WTC11 (cell line): ENCODE results near the gene SDCCAG8. TPM values are rescaled to one million over a fixed set of nuclear protein-coding genes. Genes with fewer than 3 reads are reported as not detected.

Experiments used
- ATAC-seq: fragments of 200-7000 bp; cut with Tn5 transposase; 2 replicates; pipeline ENCODE4 v1.10.0; 2021; ENCODE audit warnings: mild to moderate bottlenecking, moderate library complexity
- CTCF ChIA-PET: fragments of 300-600 bp; sonication (Branson Sonifier 250); formaldehyde crosslinking; loops from one replicate; lab custom pipeline; 2021; ENCODE audit warnings: antibody characterized with exemption; lab: Charles Lee
- POLR2A ChIA-PET: fragments of 350-600 bp; sonication (Branson Sonifier 250); formaldehyde crosslinking; loops from one replicate; lab custom pipeline; 2021; ENCODE audit warnings: antibody characterized with exemption; lab: Charles Lee
- DNase-seq: peaks from one replicate; pipeline ENCODE4 v3.0.0; 2021; ENCODE audit warnings: low spot score
- H3K27ac Mint-ChIP-seq: 2 replicates; pipeline ENCODE4 v1.8.0; 2021; ENCODE audit warnings: mixed read lengths
- H3K27me3 Mint-ChIP-seq: 2 replicates; pipeline ENCODE4 v1.8.0; 2021; ENCODE audit warnings: low read depth, mild to moderate bottlenecking, moderate library complexity, mixed read lengths
- H3K36me3 Mint-ChIP-seq: 2 replicates; pipeline ENCODE4 v1.8.0; 2021; ENCODE audit warnings: mixed read lengths
- H3K4me1 Mint-ChIP-seq: 2 replicates; pipeline ENCODE4 v1.8.0; 2022; ENCODE audit warnings: mixed read lengths
- H3K4me3 Mint-ChIP-seq: 2 replicates; pipeline ENCODE4 v1.8.0; 2021; ENCODE audit warnings: mild to moderate bottlenecking, moderate library complexity, mixed read lengths
- H3K9me3 Mint-ChIP-seq: 2 replicates; pipeline ENCODE4 v1.8.0; 2021; ENCODE audit warnings: mixed read lengths
- AR ChIP-seq: fragments of 250-450 bp; sonication (Bioruptor Pico); IDR thresholded peaks from 2 replicates; pipeline ENCODE4 v1.9.0; 2021; ENCODE audit warnings: mild to moderate bottlenecking
- ARID4B ChIP-seq: sonication (generic); formaldehyde crosslinking; IDR thresholded peaks from 2 replicates; pipeline ENCODE4 v1.8.0; 2023; ENCODE audit warnings: missing genetic modification reagents, mild to moderate bottlenecking, borderline replicate concordance
- ATF1 ChIP-seq: sonication (generic); formaldehyde crosslinking; IDR thresholded peaks from 2 replicates; pipeline ENCODE4 v1.8.1; 2023; ENCODE audit warnings: mild to moderate bottlenecking, moderate library complexity, missing genetic modification reagents
- CREB1 ChIP-seq: sonication (generic); formaldehyde crosslinking; IDR thresholded peaks from 2 replicates; pipeline ENCODE4 v1.8.0; 2023; ENCODE audit warnings: mild to moderate bottlenecking, missing genetic modification reagents
- ESRRA ChIP-seq: sonication (generic); formaldehyde crosslinking; IDR thresholded peaks from 2 replicates; pipeline ENCODE4 v1.8.1; 2022; ENCODE audit warnings: mild to moderate bottlenecking, missing genetic modification reagents, borderline replicate concordance
- IRF1 ChIP-seq: sonication (generic); formaldehyde crosslinking; IDR thresholded peaks from 2 replicates; pipeline ENCODE4 v1.8.0; 2023; ENCODE audit warnings: missing genetic modification reagents
- KAT7 ChIP-seq: sonication (generic); formaldehyde crosslinking; IDR thresholded peaks from 2 replicates; pipeline ENCODE4 v1.8.1; 2023; ENCODE audit warnings: missing genetic modification reagents, mild to moderate bottlenecking, borderline replicate concordance
- NFATC4 ChIP-seq: fragments of 250-450 bp; sonication (Bioruptor Pico); IDR thresholded peaks from 2 replicates; pipeline ENCODE4 v1.9.0; 2021; ENCODE audit warnings: mild to moderate bottlenecking
- NR2C2 ChIP-seq: sonication (generic); formaldehyde crosslinking; IDR thresholded peaks from 2 replicates; pipeline ENCODE4 v1.8.0; 2022; ENCODE audit warnings: mild to moderate bottlenecking, missing genetic modification reagents
- ZNF317 ChIP-seq: sonication (generic); formaldehyde crosslinking; IDR thresholded peaks from 2 replicates; pipeline ENCODE4 v1.8.1; 2023; ENCODE audit warnings: low read depth, mild to moderate bottlenecking, moderate library complexity, missing genetic modification reagents, borderline replicate concordance
- ZNF425 ChIP-seq: fragments of 250-450 bp; sonication (Bioruptor Pico); conservative IDR thresholded peaks from 2 replicates; pipeline ENCODE4 v1.9.0; 2021; ENCODE audit warnings: mild to moderate bottlenecking
- ZSCAN18 ChIP-seq: fragments of 250-450 bp; sonication (Bioruptor Pico); IDR thresholded peaks from 2 replicates; pipeline ENCODE4 v2.1.2; 2022; ENCODE audit warnings: mild to moderate bottlenecking, moderate library complexity
- total RNA-seq: library from RNA; stranded (reverse); gene quantifications from 3 replicates; pipeline ENCODE4 v1.2.3, GENCODE V29; 2021

Gene SDCCAG8
- total RNA-seq, 1 experiment from 2014 or later: 44.3 TPM

- Mint-ChIP-seq H3K9me3 (no peaks in the 10 kb centered on the region), H3K36me3 (peaks cover 14% of the 10 kb centered on the region), H3K27me3 (no peaks in the 10 kb centered on the region), H3K27ac (no peak overlapping the region), H3K4me3 (no peak overlapping the region), H3K4me1 (peaks cover 38% of the 10 kb centered on the region)
- no peak for ATAC-seq
- TF ChIP-seq ZNF317 (CRISPR knock-in tag): no peak
- no peak for TF ChIP-seq CREB1 (CRISPR knock-in tag)
- no peak for TF ChIP-seq ATF1 (CRISPR knock-in tag)
- TF ChIP-seq IRF1: no peak
- TF ChIP-seq ZSCAN18 (CRISPR knock-in tag): no peak
- no peak for TF ChIP-seq ZNF425 (CRISPR knock-in tag)
- no peak for TF ChIP-seq AR (CRISPR knock-in tag)
- TF ChIP-seq ESRRA (CRISPR knock-in tag): no peak
- TF ChIP-seq NR2C2 (CRISPR knock-in tag): no peak
- TF ChIP-seq NFATC4 (CRISPR knock-in tag): no peak
- no peak for TF ChIP-seq KAT7 (CRISPR knock-in tag)
- no peak for TF ChIP-seq ARID4B (CRISPR knock-in tag)
- ChIA-PET CTCF (interaction anchor here (1.1 to 1.5 kb wide), 3 partner anchors 15 to 32 kb away, joined by 3 to 4 read pairs (median 3); no protein-coding TSS in a partner anchor), POLR2A (interaction anchor here (0.8 kb wide), 1 partner anchor 98 kb away, joined by 7 read pairs; no protein-coding TSS in a partner anchor)
- DNase-seq: no peak
Observed at GRCh38 chr1:243507672-243508302, 251.9 kb downstream of the SDCCAG8 start.
